ENCODE measurements around the gene S100A10. TPM values are rescaled to one million over a fixed set of nuclear protein-coding genes. Genes with fewer than 3 reads are reported as not detected.

Gene S100A10
- total RNA-seq, 3 donors from 2014 or later (not counting 1 experiment from before 2014, with no cell fraction given): 142 to 200 (median 183) TPM

GRCh38 chr1:151970128-151970527 lies 23.5 kb downstream of the S100A10 start:
- peaks cover 0 to 6% of the 10 kb centered on the region in 2 donors for H3K4me1 Mint-ChIP-seq
- Histone ChIP-seq H3K27ac (ENCODE audit: low read length) (no peak overlapping the region), H3K4me1 (ENCODE audit: control insufficient read depth, insufficient read depth, low read length) (peaks cover 7% of the 10 kb centered on the region), H3K4me3 (ENCODE audit: low read length) (no peak overlapping the region), H3K9me3 (ENCODE audit: control insufficient read depth, insufficient read depth, low read length) (no peaks in the 10 kb centered on the region), H3K36me3 (ENCODE audit: control insufficient read depth, insufficient read depth, low read length) (no peaks in the 10 kb centered on the region), H3K27me3 (ENCODE audit: control insufficient read depth, insufficient read depth, low read length) (no peaks in the 10 kb centered on the region)
- 92% methylated on average over 4 of the region's 5 CpGs for WGBS (ENCODE audit: insufficient coverage)
- no peak overlapping the region for H3K27ac Mint-ChIP-seq
- H3K36me3 Mint-ChIP-seq: no peaks in the 10 kb centered on the region
- H3K27me3 Mint-ChIP-seq (ENCODE audit: low read depth in 2 of 2): peaks cover 7 to 14% of the 10 kb centered on the region in 2 donors
- TF ChIP-seq CTCF (IDR thresholded peaks at IDR 0.05): no peak
- H3K4me3 Mint-ChIP-seq: no peak overlapping the region
- no peaks in the 10 kb centered on the region for H3K9me3 Mint-ChIP-seq
- intact Hi-C loops (cut with micrococcal nuclease): loop anchor here (2.0 kb wide), 1 partner anchor 35 kb away; no protein-coding TSS in a partner anchor
- no peak for ATAC-seq
- DNase-seq: no peak

- H3K36me3 Mint-ChIP-seq: no peaks in the 10 kb centered on the region
- H3K27ac ChIP-seq (ENCODE audit: low read length): no peak overlapping the region
- no peak overlapping the region for H3K4me3 ChIP-seq (ENCODE audit: low read length)
- H3K27me3 ChIP-seq (ENCODE audit: control insufficient read depth, insufficient read depth, low read length): no peaks in the 10 kb centered on the region
- peaks cover 0 to 6% of the 10 kb centered on the region in 2 donors for H3K4me1 Mint-ChIP-seq
- ATAC-seq: no peak
- DNase-seq: no peak
- no peaks in the 10 kb centered on the region for H3K9me3 Mint-ChIP-seq
- intact Hi-C loops (cut with micrococcal nuclease): loop anchor here (1.0 kb wide), 2 partner anchors 28 to 32 kb away; no protein-coding TSS in a partner anchor
- H3K9me3 ChIP-seq (ENCODE audit: control insufficient read depth, insufficient read depth, low read length): no peaks in the 10 kb centered on the region
- TF ChIP-seq CTCF (IDR thresholded peaks at IDR 0.05): no peak
- peaks cover 7% of the 10 kb centered on the region for H3K4me1 ChIP-seq (ENCODE audit: control insufficient read depth, insufficient read depth, low read length)
- H3K36me3 ChIP-seq (ENCODE audit: control insufficient read depth, insufficient read depth, low read length): no peaks in the 10 kb centered on the region
- no peak overlapping the region for H3K27ac Mint-ChIP-seq
- H3K4me3 Mint-ChIP-seq: no peak overlapping the region
- WGBS (ENCODE audit: insufficient coverage): 98% methylated on average over 3 of the region's 3 CpGs
- peaks cover 5 to 17% of the 10 kb centered on the region in 2 donors for H3K27me3 Mint-ChIP-seq (ENCODE audit: low read depth in 2 of 2)
Observed at GRCh38 chr1:151968791-151969399, 24.8 kb downstream of the S100A10 start.

GRCh38 chr1:151968058-151968457 lies 25.6 kb downstream of the S100A10 start:
- no peaks in the 10 kb centered on the region for H3K36me3 ChIP-seq (ENCODE audit: control insufficient read depth, insufficient read depth, low read length)
- TF ChIP-seq CTCF (IDR thresholded peaks at IDR 0.05): peak; percentile 82
- H3K9me3 ChIP-seq (ENCODE audit: control insufficient read depth, insufficient read depth, low read length): no peaks in the 10 kb centered on the region
- Mint-ChIP-seq H3K9me3 (no peaks in the 10 kb centered on the region), H3K27me3 (ENCODE audit: low read depth in 2 of 2) (peaks cover 5 to 13% of the 10 kb centered on the region in 2 donors), H3K36me3 (no peaks in the 10 kb centered on the region), H3K27ac (no peak overlapping the region), H3K4me1 (peaks cover 0 to 6% of the 10 kb centered on the region in 2 donors), H3K4me3 (no peak overlapping the region)
- peak; percentile 72 to 90 (median 89) for ATAC-seq
- no peak overlapping the region for H3K4me3 ChIP-seq (ENCODE audit: low read length)
- H3K27me3 ChIP-seq (ENCODE audit: control insufficient read depth, insufficient read depth, low read length): no peaks in the 10 kb centered on the region
- peak in 1 of 2 donors; percentile 84 for DNase-seq
- H3K4me1 ChIP-seq (ENCODE audit: control insufficient read depth, insufficient read depth, low read length): peaks cover 7% of the 10 kb centered on the region
- 39% methylated on average over 4 of the region's 4 CpGs for WGBS (ENCODE audit: insufficient coverage)
- intact Hi-C loops (cut with micrococcal nuclease): loop anchor here (1.0 kb wide), 2 partner anchors 29 to 33 kb away; no protein-coding TSS in a partner anchor
- no peak overlapping the region for H3K27ac ChIP-seq (ENCODE audit: low read length)

Measured in natural killer cell (primary cell).